Activated T-helper 1 cell treated with anti-CD3 and anti-CD28 coated beads, Interleukin-2, amount 50 U/mL, for 16 hours (primary cell): ENCODE data around the gene DYNLT5.
"Not testable (repeated sequence)": the region's sequence is repeated elsewhere in the genome, so short reads cannot be mapped to it uniquely, and the experiment has no call there.

Source experiments
- DNase-seq, 2 donors: peaks; one replicate each; pipeline ENCODE4 v3.0.0-alpha.2; 2020; ENCODE audit warnings: low read depth in 1 of 2, low spot score in 1 of 2

Gene DYNLT5

GRCh38 chr1:66750577-66750976 is 1.7 kb upstream of the DYNLT5 start:
- DNase-seq, result no peak

GRCh38 chr1:66751160-66751559 is 1.1 kb upstream of the DYNLT5 start:
- no peak for DNase-seq

DNA sequence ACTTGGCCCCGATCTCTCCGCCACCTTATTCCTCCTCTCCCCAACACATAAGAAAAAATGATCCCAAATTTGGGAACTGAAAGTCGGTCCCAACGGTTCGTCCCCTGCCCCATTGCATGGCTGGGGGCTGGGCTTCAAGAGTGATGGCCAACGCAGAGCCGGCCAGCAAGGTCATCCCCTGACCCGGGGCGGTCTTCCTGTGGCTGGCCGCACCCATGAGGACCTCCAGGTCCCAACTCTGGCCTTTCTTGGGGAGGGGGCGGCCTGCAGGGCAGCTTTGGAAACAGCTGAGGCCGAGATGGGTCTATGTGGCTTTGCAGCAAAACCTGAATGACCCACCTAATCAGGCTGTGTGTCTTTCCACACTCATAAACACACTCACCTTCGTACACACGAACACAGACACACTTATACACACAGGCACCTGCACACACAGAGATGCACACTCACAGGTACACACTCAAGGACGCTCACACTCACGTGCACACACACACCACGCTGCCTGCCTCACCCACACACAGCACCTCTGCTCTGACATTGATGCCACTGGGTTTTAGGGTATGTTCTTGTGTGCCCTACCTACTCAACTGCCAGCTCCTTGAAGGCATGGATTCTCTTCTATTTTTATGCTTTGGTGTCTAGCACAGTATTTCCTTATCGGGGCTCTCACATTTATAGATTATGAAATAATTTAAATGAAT is 562 bp downstream of the DYNLT5 start:
- DNase-seq, result no peak

DNA sequence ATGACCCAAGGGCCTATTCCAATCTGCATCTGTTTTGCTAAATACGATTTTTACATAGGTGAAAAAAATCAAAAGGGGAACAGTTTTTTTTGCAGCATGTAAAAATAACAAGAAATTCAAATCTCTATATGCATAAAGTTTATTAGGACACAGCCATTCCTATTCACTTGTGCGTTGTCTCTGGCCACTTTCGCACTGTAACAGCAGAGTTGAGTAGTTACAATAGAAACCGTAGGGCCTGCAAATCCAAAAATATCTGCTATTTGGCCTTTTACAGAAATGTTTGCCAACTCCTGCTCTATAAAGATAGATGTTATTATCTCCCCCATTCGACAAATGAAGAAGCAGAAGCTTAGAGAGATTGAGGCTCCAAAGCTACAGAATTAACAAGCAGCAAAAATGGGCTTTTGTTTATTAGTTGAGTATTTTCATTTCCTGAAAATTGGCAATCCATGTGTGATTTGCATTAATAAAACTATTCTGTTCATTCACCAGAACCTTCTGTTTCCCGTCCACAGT is 5.5 kb downstream of the DYNLT5 start:
- DNase-seq, result no peak

- DNase-seq, result no peak
Measured at GRCh38 chr1:66758241-66758755, 6.0 kb downstream of the DYNLT5 start.

DNA sequence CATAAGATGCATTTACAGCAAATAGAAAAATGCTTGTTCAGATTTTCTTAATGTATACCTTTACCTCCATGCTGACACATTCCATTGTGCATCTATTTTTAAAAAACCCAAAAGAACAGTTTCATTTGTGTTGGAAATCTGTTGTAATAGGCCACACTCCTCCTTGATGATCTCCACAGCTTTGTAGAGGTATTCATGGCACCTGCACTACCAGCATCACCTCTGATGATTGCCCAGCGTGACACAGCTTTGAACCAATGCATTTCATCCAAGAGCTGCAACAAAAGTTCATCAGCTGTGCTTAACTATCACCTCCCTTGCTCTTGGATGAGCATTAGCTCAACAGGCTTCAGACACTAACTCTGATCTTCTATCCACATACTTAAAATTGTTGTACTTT is 8.2 kb downstream of the DYNLT5 start:
- DNase-seq, result no peak

GRCh38 chr1:66761221-66761620 is 9.0 kb downstream of the DYNLT5 start:
- no peak for DNase-seq

DNA sequence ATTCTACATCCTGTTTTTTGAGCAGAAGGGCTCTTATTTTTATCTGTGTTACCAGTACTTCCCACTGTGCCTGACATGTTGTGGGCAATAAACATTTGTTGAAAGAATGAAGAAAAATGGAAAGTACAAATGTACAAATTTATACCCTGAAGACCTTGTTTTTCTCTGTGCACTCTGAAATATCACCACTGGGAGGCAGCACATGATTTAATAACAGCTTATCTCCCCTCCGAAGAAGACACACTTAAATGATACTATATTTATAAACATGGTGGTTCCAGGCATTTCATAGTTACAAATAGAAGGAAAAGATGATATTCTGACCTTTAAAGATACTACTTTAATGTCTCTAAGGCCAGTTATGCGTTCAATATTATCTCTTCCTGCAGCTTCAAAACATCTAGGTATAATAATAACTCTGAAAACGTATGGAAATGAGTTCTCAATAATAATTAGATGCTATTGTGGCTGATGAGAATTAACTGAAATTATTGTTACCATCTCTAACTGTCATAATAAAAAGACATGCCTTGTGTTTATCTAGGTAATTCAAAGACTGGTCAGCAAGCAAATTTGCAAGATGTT is 12.8 kb downstream of the DYNLT5 start:
- DNase-seq, result no peak

- no peak for DNase-seq
Measured at GRCh38 chr1:66767626-66768025, 15.4 kb downstream of the DYNLT5 start.

DNA sequence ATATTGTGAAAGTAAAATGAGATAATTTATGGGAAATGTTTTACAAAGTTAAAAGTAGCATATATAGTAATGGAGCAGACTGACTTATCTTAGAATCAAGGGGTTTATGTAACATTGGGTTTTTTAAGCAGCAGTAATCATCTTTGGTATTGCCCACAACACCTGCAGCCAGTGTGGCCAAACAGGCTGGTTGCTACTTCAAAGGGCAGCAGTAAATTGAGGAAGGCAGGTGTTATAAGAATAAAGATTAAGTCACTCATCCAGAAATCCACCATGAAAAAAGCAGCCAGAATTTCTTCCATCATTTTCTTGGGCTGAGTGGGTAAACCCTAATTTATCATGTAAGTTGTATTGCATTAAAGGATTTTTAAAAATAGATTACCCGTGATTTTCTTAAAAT is 16.7 kb downstream of the DYNLT5 start:
- no peak for DNase-seq

DNA sequence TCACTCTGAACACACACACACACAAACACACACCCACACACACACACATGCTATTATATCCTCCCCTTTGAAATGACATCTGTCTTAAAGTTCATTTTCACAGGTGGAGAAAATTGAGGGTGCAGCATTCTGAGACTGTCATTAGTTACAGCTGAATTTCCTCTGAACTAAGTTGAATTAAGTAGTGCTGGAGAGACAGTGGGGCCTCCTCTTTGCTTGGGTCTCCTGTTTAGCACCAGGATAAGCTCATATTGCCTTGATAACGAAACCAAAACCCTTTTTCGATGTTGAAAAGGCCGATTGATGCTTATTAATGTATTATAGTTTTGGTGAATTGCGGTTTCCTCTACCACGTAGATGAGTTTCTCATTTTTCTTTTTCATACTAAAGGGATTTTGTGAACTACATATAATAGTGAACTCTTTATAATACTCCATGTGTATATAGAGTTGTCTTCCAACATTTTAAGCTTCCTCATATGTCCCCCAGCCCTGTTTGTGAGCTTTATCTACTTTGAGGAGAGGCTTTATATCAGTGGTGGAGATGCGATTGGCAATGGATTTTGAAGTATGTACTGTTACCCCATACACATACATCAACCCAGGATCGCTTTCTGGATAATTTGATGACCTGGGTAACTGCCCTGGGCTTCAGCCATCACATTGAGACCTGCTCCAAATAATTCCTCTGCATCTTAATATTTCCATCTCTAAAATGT is 17.4 kb downstream of the DYNLT5 start:
- no peak for DNase-seq

GRCh38 chr1:66770240-66770639 is 18.0 kb downstream of the DYNLT5 start:
- DNase-seq, result no peak

- DNase-seq, result no peak
Measured at GRCh38 chr1:66770694-66771093, 18.4 kb downstream of the DYNLT5 start.

- DNase-seq, result no peak
Measured at GRCh38 chr1:66773227-66773626, 21.0 kb downstream of the DYNLT5 start.

- no peak for DNase-seq
Measured at GRCh38 chr1:66774438-66774837, 22.2 kb downstream of the DYNLT5 start.

DNA sequence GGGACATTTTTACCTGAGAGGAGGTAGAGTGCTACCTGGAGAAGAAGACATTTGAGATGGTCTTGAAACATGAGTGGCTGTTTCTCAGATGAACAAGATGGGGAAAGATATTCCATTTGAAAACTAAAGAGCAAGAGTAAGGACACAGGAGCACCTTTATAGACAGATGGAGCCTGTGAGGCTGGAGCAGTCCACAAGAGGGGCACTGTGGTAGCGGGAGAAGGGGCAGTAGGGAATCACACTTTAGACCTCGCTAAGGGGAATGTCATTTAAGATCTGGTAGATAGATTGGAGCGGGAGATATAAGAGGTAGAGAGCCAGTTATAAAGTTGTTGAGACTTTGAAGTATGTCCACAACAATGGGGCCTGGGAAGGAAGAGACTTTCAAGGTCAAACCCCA is 23.4 kb downstream of the DYNLT5 start:
- no peak for DNase-seq

- DNase-seq, result no peak
Measured at GRCh38 chr1:66777831-66778230, 25.6 kb downstream of the DYNLT5 start.

DNA sequence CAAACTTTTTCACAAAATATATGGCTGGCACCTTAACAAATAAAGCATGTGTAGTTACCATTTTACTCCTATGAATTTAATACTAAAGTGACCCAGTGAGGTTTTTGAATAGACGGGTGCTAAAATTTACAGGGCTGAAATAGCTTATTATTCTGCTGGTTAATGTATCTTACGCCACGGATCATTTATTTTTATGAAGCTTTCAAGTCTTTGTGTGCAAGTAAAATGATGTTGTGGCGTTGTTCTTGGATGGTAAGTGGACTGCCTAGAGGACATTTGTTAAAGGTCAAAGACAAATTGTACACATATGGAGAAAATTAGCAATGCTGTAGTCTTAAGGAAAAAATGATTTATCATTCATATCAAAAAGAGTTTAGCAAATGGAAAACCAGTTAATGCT is 26.0 kb downstream of the DYNLT5 start:
- no peak for DNase-seq

DNA sequence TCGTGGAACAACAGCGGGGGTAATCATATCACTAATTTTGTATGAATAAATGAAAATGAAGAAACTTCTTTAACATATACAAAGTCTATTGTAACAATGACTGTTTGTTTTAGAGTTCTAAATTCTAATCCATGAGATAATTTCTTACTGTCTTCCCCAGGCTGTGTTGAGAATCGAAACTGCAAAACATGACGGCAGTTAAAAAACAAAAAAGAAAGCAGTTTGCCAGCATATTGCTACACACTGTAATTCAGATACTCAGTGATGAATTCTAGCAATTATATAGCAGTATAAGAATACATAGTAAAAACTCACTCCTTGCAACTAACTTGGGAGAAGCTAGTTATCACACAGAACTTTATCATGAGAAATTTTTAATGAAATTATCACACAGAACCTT is 26.7 kb downstream of the DYNLT5 start:
- DNase-seq, result no peak

DNA sequence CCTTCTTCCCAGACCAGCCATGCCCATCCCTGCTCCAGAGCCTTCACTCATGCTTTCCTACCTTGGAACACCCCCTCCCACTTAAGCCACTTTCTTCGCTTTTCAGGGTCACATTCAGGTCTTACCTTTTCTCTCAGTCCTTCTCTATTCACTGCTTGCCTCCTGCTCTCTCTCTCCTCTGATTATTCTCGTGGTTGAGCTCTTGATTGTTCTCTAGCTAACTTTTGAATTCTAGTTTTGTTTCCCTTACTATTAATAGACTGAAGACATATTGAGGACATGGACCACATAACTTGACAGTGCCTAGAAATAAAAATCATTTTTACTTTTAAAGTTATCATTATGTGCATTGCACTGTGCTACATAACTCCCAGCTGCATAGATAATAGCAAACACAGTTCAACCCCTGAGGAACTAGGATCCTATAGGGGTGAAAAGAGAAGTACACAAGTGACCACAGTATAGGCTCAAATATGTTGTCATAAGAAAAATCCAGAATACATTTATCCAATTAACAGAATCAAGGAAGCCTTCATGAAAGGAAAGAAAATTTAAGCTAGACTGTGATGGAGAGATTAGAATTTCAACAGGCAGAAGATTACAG is 27.3 kb downstream of the DYNLT5 start:
- no peak for DNase-seq

DNA sequence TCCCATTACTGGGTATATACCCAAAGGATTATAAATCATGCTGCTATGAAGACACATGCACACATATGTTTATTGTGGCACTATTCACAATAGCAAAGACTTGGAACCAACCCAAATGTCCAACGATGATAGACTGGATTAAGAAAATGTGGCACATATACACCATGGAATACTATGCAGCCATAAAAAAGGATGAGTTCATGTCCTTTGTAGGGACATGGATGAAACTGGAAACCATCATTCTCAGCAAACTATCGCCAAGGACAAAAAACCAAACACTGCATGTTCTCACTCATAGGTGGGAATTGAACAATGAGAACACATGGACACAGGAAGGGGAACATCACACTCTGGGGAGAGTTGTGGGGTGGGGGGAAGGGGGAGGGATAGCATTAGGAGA is 33.5 kb downstream of the DYNLT5 start:
- not testable (repeated sequence) for DNase-seq

- DNase-seq, result no peak
Measured at GRCh38 chr1:66787641-66788040, 35.4 kb downstream of the DYNLT5 start.
